Effector CD8-positive, alpha-beta T cell (primary cell): Measurements from ENCODE around the gene RET.

Source experiments
- DNase-seq: peaks from one replicate; lab custom pipeline; 2025; lab: John Stamatoyannopoulos, UW

RET gene

GRCh38 chr10:43108951-43109350, 32.1 kb downstream of the RET start:
- no peak for DNase-seq

GRCh38 chr10:43109671-43110249, 32.9 kb downstream of the RET start:
- no peak for DNase-seq

- no peak for DNase-seq
Observed at GRCh38 chr10:43110338-43111071, 33.6 kb downstream of the RET start.

DNA sequence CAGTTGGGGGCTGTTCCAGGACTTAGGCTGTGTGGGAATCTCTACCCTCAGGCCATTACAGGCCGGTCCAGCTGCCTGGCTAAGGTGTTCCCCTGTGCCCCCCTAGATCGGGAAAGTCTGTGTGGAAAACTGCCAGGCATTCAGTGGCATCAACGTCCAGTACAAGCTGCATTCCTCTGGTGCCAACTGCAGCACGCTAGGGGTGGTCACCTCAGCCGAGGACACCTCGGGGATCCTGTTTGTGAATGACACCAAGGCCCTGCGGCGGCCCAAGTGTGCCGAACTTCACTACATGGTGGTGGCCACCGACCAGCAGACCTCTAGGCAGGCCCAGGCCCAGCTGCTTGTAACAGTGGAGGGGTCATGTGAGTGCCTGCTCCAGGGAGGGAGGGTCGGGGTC, 34.2 kb downstream of the RET start:
- no peak for DNase-seq

GRCh38 chr10:43111921-43112607, 35.2 kb downstream of the RET start:
- DNase-seq: no peak

DNA sequence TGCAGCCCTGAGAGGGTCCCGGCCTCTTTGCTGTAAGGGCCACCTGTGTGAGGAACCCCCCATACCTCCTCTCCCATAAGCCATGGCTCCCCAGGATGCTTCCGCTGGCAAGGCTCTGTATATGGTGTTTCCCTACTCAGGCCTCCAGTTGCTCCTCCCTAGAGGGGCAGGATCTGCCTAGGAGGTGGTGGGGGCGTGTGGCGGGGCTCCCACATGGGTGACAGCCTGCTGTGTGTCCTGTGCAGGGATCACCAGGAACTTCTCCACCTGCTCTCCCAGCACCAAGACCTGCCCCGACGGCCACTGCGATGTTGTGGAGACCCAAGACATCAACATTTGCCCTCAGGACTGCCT, 35.7 kb downstream of the RET start:
- no peak for DNase-seq

GRCh38 chr10:43113201-43114087, 36.6 kb downstream of the RET start:
- DNase-seq: no peak

GRCh38 chr10:43114088-43114742, 37.3 kb downstream of the RET start:
- DNase-seq: no peak

GRCh38 chr10:43114743-43115611, 38.1 kb downstream of the RET start:
- DNase-seq: no peak

DNA sequence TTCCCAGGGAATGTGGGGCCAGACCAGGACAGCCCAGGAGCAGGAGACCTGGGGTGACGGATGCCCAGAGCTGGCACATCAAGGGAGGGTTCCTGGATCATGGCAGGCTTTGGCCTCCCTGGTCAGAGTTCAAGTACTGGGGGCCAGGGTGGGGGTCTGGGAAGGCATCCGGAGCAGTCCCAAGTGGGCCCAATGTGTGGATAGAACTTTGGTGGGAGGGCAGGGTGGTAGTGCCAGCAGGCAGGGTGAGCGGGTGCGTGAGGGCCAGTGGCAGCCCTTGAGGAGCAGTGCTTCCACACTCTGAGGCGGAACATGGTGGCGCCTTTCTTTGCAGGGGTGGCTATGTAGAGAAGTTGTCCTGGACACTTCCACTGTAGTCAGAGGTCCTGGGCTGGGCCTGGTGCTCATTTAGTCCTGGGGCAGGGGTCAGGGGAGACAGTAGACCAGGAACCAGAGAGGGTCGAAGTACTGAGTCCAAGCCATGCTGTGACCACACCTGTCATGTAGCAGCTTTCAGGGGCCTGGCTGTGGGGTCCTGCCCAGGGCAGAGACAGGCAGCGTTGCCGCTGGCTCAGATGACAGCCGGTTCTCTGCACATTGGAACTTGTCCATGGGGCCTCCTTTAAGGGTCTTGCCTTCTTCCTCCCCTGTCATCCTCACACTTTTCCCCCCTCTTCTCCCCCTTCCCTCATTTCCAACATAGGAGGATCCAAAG, 39.2 kb downstream of the RET start:
- DNase-seq: no peak

DNA sequence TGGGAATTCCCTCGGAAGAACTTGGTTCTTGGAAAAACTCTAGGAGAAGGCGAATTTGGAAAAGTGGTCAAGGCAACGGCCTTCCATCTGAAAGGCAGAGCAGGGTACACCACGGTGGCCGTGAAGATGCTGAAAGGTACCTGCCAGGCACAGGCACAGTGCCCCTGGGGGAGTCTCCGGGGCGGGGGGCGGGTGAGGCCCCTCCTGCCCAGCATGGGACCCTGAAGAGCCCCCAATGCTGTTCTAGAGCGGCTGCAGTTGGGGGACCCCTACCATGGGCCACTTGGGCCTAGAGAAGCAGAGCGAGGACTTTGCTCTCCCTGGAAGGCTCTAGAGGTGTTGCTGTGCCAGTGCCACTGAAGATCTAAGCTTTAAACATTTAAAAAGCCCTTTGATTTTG, 39.7 kb downstream of the RET start:
- no peak for DNase-seq

DNA sequence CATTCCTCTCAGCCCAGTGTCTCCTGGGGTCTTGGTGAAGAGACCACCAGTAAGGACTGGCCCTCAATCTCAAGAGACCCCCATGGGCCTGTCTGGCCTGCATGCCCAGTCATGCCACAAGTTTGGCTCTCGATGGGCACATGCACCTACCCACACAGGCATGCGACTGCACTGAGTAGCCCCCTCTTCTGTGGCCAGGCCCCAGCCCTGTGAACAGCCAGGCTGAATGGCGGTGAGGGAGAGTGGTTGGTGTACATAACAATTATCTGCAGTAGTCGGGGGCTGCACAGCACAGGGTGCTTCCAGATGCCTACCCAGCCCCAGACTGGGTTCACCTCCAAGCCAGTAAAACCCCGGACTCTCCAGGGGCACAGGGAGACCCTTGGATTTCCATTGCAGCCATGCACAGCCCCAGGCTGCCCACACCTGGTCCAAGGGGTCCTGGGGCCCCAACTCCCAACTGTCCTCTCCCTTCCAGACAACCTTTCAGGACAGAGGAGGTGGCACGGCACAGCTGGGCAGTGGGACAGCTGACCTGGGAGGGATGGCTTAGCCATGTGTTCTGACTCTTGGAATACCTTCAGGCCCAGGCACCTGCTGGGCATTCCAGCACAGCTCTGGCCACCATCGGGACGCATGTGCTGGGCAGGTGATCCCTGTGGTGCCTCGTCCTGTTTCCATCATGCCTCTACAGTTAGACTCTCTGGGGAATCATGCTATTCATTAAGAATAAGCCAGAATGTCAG, 40.3 kb downstream of the RET start:
- DNase-seq: no peak

DNA sequence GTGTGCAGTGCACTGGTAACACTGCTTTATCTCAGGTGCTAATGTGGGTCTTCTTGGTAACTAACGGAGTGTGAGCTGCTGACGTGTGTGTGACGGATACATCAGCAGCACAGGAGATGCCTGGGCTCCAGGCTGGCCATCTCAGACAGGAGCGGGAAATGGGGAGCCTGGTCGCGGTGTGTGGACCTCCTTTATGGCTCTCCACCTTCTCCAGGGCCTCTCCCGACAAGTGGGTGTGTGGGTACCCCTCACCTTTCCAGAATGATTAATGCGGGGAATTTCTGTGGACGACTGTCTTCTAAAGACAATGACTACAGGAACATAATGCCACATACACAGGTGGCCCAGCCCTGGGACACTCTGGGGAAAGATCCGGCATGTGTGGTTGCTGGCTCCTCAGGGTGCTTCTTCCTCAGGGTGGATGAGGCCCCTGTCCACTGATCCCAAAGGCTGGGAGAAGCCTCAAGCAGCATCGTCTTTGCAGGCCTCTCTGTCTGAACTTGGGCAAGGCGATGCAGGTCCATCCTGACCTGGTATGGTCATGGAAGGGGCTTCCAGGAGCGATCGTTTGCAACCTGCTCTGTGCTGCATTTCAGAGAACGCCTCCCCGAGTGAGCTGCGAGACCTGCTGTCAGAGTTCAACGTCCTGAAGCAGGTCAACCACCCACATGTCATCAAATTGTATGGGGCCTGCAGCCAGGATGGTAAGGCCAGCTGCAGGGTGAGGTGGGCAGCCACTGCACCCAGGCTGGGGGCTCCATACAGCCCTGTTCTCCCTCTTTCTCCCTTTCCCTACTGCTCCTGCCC, 41.1 kb downstream of the RET start:
- no peak for DNase-seq

GRCh38 chr10:43118631-43119415, 42.0 kb downstream of the RET start:
- DNase-seq: no peak

DNA sequence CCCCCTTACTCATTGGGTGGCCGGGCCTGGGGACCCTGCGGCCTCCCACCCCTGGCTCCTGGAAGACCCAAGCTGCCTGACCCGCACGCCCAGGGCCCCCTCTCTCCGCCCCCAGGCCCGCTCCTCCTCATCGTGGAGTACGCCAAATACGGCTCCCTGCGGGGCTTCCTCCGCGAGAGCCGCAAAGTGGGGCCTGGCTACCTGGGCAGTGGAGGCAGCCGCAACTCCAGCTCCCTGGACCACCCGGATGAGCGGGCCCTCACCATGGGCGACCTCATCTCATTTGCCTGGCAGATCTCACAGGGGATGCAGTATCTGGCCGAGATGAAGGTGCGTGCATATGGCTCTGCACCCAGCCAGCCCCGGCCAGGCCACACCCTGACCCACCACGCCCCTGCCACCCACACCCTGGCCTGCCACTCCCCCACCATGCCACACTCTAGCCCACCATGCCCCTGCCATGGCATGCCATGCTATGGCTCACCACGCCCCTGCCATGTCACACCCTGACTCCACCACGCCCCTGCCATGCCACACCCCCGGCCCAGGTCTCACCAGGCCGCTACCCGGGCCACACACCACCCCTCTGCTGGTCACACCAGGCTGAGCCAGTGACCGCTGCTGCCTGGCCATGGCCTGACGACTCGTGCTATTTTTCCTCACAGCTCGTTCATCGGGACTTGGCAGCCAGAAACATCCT, 42.7 kb downstream of the RET start:
- DNase-seq: no peak

- no peak for DNase-seq
Observed at GRCh38 chr10:43120116-43120928, 43.5 kb downstream of the RET start.
